H1 (cell line): ENCODE measurements around the gene NFIX. TPM values are rescaled to one million over a fixed set of nuclear protein-coding genes. Genes with fewer than 3 reads are reported as not detected.
A peak's percentile ranks its signal among the peaks of the same experiment; 100 is the strongest.

Source experiments
- CTCF ChIA-PET: fragments of 300-600 bp; sonication (Branson Sonifier 250); formaldehyde crosslinking; loops from one replicate; lab custom pipeline; 2021; ENCODE audit not compliant: partially characterized antibody; lab: Charles Lee
- POLR2A ChIA-PET: fragments of 300-600 bp; sonication (Branson Sonifier 250); formaldehyde crosslinking; loops from one replicate; lab custom pipeline; 2021; ENCODE audit warnings: inconsistent platforms; ENCODE audit not compliant: partially characterized antibody; lab: Charles Lee
- DNase-seq, 2 experiments: peaks; one replicate each; pipeline versions ENCODE4 v3.0.0 to v3.0.0-alpha.2; 2010 to 2022; ENCODE audit warnings: low spot score in 2 of 2, low read depth in 1 of 2, mixed read lengths in 1 of 2
- FAIRE-seq: peaks from 2 replicates; lab custom pipeline; 2011; peaks lifted over from hg19 to GRCh38; lab: Jason Lieb, UNC
- H2AFZ ChIP-seq: 2 replicates; pipeline ENCODE4 v1.8.1; 2012; ENCODE audit warnings: low read length, inconsistent platforms
- H2AK5ac ChIP-seq: 2 replicates; pipeline ENCODE4 v1.6.1; 2013; ENCODE audit warnings: low read depth, low read length
- H2BK120ac ChIP-seq: replicated peaks from 2 replicates; pipeline ENCODE3; 2013; ENCODE audit warnings: low read depth, low read length, inconsistent platforms
- H2BK12ac ChIP-seq: 2 replicates; pipeline ENCODE4 v1.6.1; 2013; ENCODE audit warnings: low read depth, low read length
- H2BK15ac ChIP-seq: 2 replicates; pipeline ENCODE4 v1.6.1; 2013; ENCODE audit warnings: low read length
- H2BK20ac ChIP-seq: 2 replicates; pipeline ENCODE4 v1.6.1; 2013; ENCODE audit warnings: low read length
- H2BK5ac ChIP-seq: 2 replicates; pipeline ENCODE4 v1.6.1; 2013; ENCODE audit warnings: low read depth, low read length
- H3K14ac ChIP-seq: 2 replicates; pipeline ENCODE4 v1.6.1; 2013; ENCODE audit warnings: inconsistent platforms; ENCODE audit not compliant: insufficient read length
- H3K18ac ChIP-seq: 2 replicates; pipeline ENCODE4 v1.6.1; 2013; ENCODE audit warnings: low read length; ENCODE audit errors: extremely low read depth
- H3K23ac ChIP-seq: 2 replicates; pipeline ENCODE4 v1.6.1; 2013; ENCODE audit warnings: inconsistent platforms; ENCODE audit not compliant: insufficient read length
- H3K23me2 ChIP-seq: 2 replicates; pipeline ENCODE4 v1.6.1; 2013; ENCODE audit warnings: low read depth, low read length
- H3K27ac ChIP-seq: 2 replicates; pipeline ENCODE4 v1.6.1; 2011; ENCODE audit warnings: low read depth, low read length, inconsistent platforms
- H3K27me3 ChIP-seq, 4 experiments: replicated peaks in 1 of 4; 1 replicate in 1 of 4; 2 replicates in 3 of 4; pipeline versions ENCODE4 v1.6.1 to v1.8.1; 2011 to 2013; ENCODE audit warnings: low read length in 3 of 4, mild to moderate bottlenecking in 3 of 4, inconsistent platforms in 2 of 4, mixed read lengths in 2 of 4, moderate library complexity in 1 of 4; ENCODE audit not compliant: control insufficient read depth in 3 of 4, insufficient read depth in 3 of 4; ENCODE audit errors: extremely low read depth in 1 of 4
- H3K36me3 ChIP-seq, 4 experiments: 2 replicates each; pipeline versions ENCODE4 v1.6.1 to v1.8.1; 2011 to 2013; ENCODE audit warnings: mild to moderate bottlenecking in 4 of 4, low read length in 3 of 4, moderate library complexity in 2 of 4, control low read depth in 1 of 4, inconsistent platforms in 1 of 4; ENCODE audit not compliant: insufficient read depth in 4 of 4, control insufficient read depth in 2 of 4
- H3K4ac ChIP-seq: replicated peaks from 2 replicates; pipeline ENCODE3; 2013; ENCODE audit warnings: low read length, low read depth, mixed read lengths, inconsistent platforms; ENCODE audit not compliant: insufficient read length
- H3K4me1 ChIP-seq, 4 experiments: replicated peaks in 1 of 4; 1 replicate in 1 of 4; 2 replicates in 3 of 4; pipeline versions ENCODE4 v1.6.1 to v1.8.1; 2011 to 2013; ENCODE audit warnings: low read length in 3 of 4, inconsistent platforms in 2 of 4, mixed read lengths in 1 of 4; ENCODE audit not compliant: insufficient read depth in 4 of 4, control insufficient read depth in 3 of 4
- H3K4me2 ChIP-seq, 2 experiments: 2 replicates each; pipeline versions ENCODE4 v1.6.1 to v1.8.1; 2011 to 2013; ENCODE audit warnings: low read depth in 2 of 2, low read length in 2 of 2, control low read depth in 1 of 2, inconsistent platforms in 1 of 2, mild to moderate bottlenecking in 1 of 2; ENCODE audit not compliant: insufficient read depth in 1 of 2
- H3K4me3 ChIP-seq, 4 experiments: fragments of 200-600, 300-600 bp in 1 of 4; sonication (generic), shearing (Covaris generic), sonication (Bioruptor Twin) in 1 of 4; 2 replicates each; pipeline versions ENCODE4 v1.5.1 to v1.8.1; 2011 to 2016; ENCODE audit warnings: low read length in 4 of 4, low read depth in 3 of 4, control low read depth in 2 of 4, inconsistent platforms in 2 of 4, mild to moderate bottlenecking in 2 of 4, mixed read lengths in 1 of 4, moderate library complexity in 1 of 4; ENCODE audit not compliant: insufficient read depth in 2 of 4; ENCODE audit errors: extremely low read depth in 1 of 4
- H3K56ac ChIP-seq: replicated peaks from 2 replicates; pipeline ENCODE3; 2013; ENCODE audit warnings: low read depth, mild to moderate bottlenecking, mixed read lengths, low read length, inconsistent platforms; ENCODE audit not compliant: insufficient read length
- H3K79me1 ChIP-seq: 2 replicates; pipeline ENCODE4 v1.6.1; 2013; ENCODE audit warnings: low read depth, low read length, control low read depth
- H3K79me2 ChIP-seq, 2 experiments: 2 replicates each; pipeline versions ENCODE4 v1.6.1 to v1.8.1; 2012 to 2013; ENCODE audit warnings: low read length in 2 of 2, mild to moderate bottlenecking in 2 of 2, inconsistent platforms in 1 of 2; ENCODE audit not compliant: insufficient read depth in 2 of 2, control insufficient read depth in 1 of 2
- H3K9ac ChIP-seq, 4 experiments: replicated peaks in 1 of 4; 1 replicate in 1 of 4; 2 replicates in 3 of 4; pipeline versions ENCODE4 v1.6.1 to v1.8.1; 2011 to 2013; ENCODE audit warnings: low read depth in 3 of 4, low read length in 3 of 4, control low read depth in 2 of 4, mild to moderate bottlenecking in 2 of 4, moderate library complexity in 2 of 4, inconsistent platforms in 1 of 4; ENCODE audit errors: extremely low read depth in 1 of 4
- H3K9me3 ChIP-seq, 2 experiments: 2 replicates each; pipeline versions ENCODE4 v1.6.1 to v1.8.1; 2012 to 2013; ENCODE audit warnings: mild to moderate bottlenecking in 2 of 2, moderate library complexity in 2 of 2, control low read depth in 1 of 2, inconsistent platforms in 1 of 2, low read depth in 1 of 2, low read length in 1 of 2, mixed read lengths in 1 of 2; ENCODE audit not compliant: insufficient read depth in 2 of 2
- H4K20me1 ChIP-seq, 2 experiments: replicated peaks in 1 of 2; 2 replicates each; pipeline versions ENCODE3 to v1.8.1; 2011 to 2013; ENCODE audit warnings: inconsistent platforms in 2 of 2, low read length in 2 of 2, mild to moderate bottlenecking in 1 of 2; ENCODE audit not compliant: insufficient read depth in 2 of 2, control insufficient read depth in 1 of 2
- H4K5ac ChIP-seq: 2 replicates; pipeline ENCODE4 v1.6.1; 2013; ENCODE audit warnings: low read length, low read depth, mixed read lengths, inconsistent platforms; ENCODE audit not compliant: insufficient read length
- H4K8ac ChIP-seq: 2 replicates; pipeline ENCODE4 v1.8.0; 2013; ENCODE audit warnings: mild to moderate bottlenecking, moderate library complexity, low read length, inconsistent platforms; ENCODE audit not compliant: insufficient read depth; ENCODE audit errors: extremely low read depth
- H4K91ac ChIP-seq: replicated peaks from 2 replicates; pipeline ENCODE3; 2013; ENCODE audit warnings: low read length, mixed read lengths, inconsistent platforms; ENCODE audit not compliant: insufficient read length
- ATF2 ChIP-seq: IDR thresholded peaks from 2 replicates; pipeline ENCODE4 v1.6.1; 2012; ENCODE audit warnings: low read length, inconsistent platforms
- E2F6 ChIP-seq: IDR thresholded peaks from 2 replicates; pipeline ENCODE4 v1.6.1; 2012; ENCODE audit warnings: inconsistent platforms
- HDAC2 ChIP-seq, 2 experiments: fragments of 300-600 bp in 1 of 2; sonication (generic) in 1 of 2; IDR thresholded peaks; 2 replicates each; pipeline ENCODE4 v1.6.1; 2011 to 2012; ENCODE audit warnings: low read depth in 2 of 2, low read length in 2 of 2, mild to moderate bottlenecking in 2 of 2, moderate library complexity in 2 of 2, borderline replicate concordance in 1 of 2, inconsistent platforms in 1 of 2
- HDAC6 ChIP-seq: IDR thresholded peaks from one replicate; pipeline ENCODE4 v1.7.1; 2012; ENCODE audit warnings: low read depth, mild to moderate bottlenecking, inconsistent platforms, low read length, moderate library complexity
- MAFK ChIP-seq: IDR thresholded peaks from 2 replicates; pipeline ENCODE4 v1.6.1; 2012; ENCODE audit warnings: low read depth, mild to moderate bottlenecking, improper control_type of control experiment, low read length
- RXRA ChIP-seq: IDR thresholded peaks from 2 replicates; pipeline ENCODE4 v1.6.1; 2011; ENCODE audit warnings: low read depth, mild to moderate bottlenecking, low read length, moderate library complexity; ENCODE audit not compliant: insufficient read depth
- ZNF274 ChIP-seq: IDR thresholded peaks from 2 replicates; pipeline ENCODE4 v1.7.0; 2012; ENCODE audit warnings: low read length, borderline replicate concordance; ENCODE audit errors: extremely low read depth
- WGBS, 2 experiments: shearing (Covaris generic) in 1 of 2; methylation state at CpG; one replicate each; pipeline versions ENCODE4 v1.1.6 to v1.1.7; 2013 to 2015; ENCODE audit warnings: low lambda C conversion rate in 2 of 2, mixed read lengths in 2 of 2, inconsistent platforms in 1 of 2, low coverage in 1 of 2, missing lambda C conversion rate in 1 of 2; ENCODE audit not compliant: insufficient replicate concordance in 2 of 2, insufficient coverage in 1 of 2, insufficient read length in 1 of 2; ENCODE audit errors: extremely low coverage in 1 of 2, missing lambda C conversion rate in 1 of 2; 5-methylcytosine and 5-hydroxymethylcytosine counted together
- polyA plus RNA-seq, 7 experiments: library from polyadenylated mRNA; depleted of rRNA in 3 of 7; stranded (reverse) in 5 of 7; unstranded in 2 of 7; fragments of >200 nt in 5 of 7; fragments of 200-250 nt in 2 of 7; gene quantifications; 1 replicate in 5 of 7; 2 replicates in 1 of 7; 4 replicates in 1 of 7; pipeline versions ENCODE4 v1.2.1 to v1.2.3, GENCODE V29; 2011 to 2013; ENCODE audit warnings: missing spikeins in 2 of 7, mixed read lengths in 2 of 7
- total RNA-seq: library from RNA; stranded (reverse); fragmentation: NEBNext Ultra II Directional; extraction: Animal tissue kit (Norgen Biotek cat#: 25700); gene quantifications from 2 replicates; pipeline ENCODE4 v1.2.1, GENCODE V29; 2021
- TF ChIP-seq, protein P1 (sequence below): IDR thresholded peaks from 2 replicates; pipeline ENCODE4 v1.6.1; 2011; ENCODE audit warnings: low read depth, mild to moderate bottlenecking, low read length; ENCODE audit not compliant: insufficient read depth

NFIX gene
- total and polyA plus RNA-seq, 2 of the 8 experiments (the other 6 are each of a cell fraction or from before 2014, with no cell fraction given), result 0.03 to 0.20 TPM

GRCh38 chr19:13058951-13059660 lies 63.8 kb downstream of the NFIX start:
- Histone ChIP-seq H3K4ac (no peak overlapping the region), H3K27ac (no peak overlapping the region), H3K79me1 (no peaks in the 10 kb centered on the region), H2AFZ (no peak overlapping the region), H3K4me1 (peaks cover 7 to 33% (median 26%) of the 10 kb centered on the region in 4 experiments), H3K23ac (no peak overlapping the region), H3K4me3 (no peak overlapping the region), H2BK120ac (no peak overlapping the region), H3K18ac (no peak overlapping the region; the same call in 1 of the 2 replicates), H3K36me3 (no peaks in the 10 kb centered on the region), H2BK15ac (no peak overlapping the region), H3K56ac (no peak overlapping the region), H4K8ac (no peak overlapping the region), H2AK5ac (no peak overlapping the region), H2BK5ac (no peak overlapping the region), H3K23me2 (peaks cover 6% of the 10 kb centered on the region; the same call in 1 of the 2 replicates), H3K9me3 (no peaks in the 10 kb centered on the region), H3K27me3 (peaks cover 76 to 97% (median 93%) of the 10 kb centered on the region in 4 experiments), H4K91ac (no peak overlapping the region), H3K79me2 (no peaks in the 10 kb centered on the region), H3K4me2 (peak overlapping the region in 1 of 2 experiments; percentile 34; a peak in 1 of 4 replicates), H2BK20ac (no peak overlapping the region), H3K9ac (no peak overlapping the region), H3K14ac (no peak overlapping the region), H4K5ac (no peak overlapping the region), H4K20me1 (peaks cover under 1 to 9% of the 10 kb centered on the region in 2 experiments), H2BK12ac (peak overlapping the region; percentile 75; the same call in 1 of the 2 replicates)
- FAIRE-seq, result peak; percentile 42
- ChIA-PET POLR2A (interaction anchor here (0.5 to 1.6 kb wide), 5 partner anchors 9 to 94 kb away, joined by 3 to 5 read pairs (median 3); no protein-coding TSS in a partner anchor), CTCF (interaction anchor here (0.6 to 48.8 kb wide), 12 partner anchors 9 to 671 kb away, joined by 3 to 1145 read pairs (median 82); no protein-coding TSS in a partner anchor)
- WGBS, 2 experiments, result 55% methylated on average over 12 of the region's 12 CpGs; no CpG with 5 or more reads in 1 of the 2 experiments
- no peak for DNase-seq
- TF ChIP-seq HDAC2 (IDR thresholded peaks at IDR 0.05; ENCODE audit: borderline replicate concordance in 1 of 2, low read depth in 2 of 2, low read length in 2 of 2) (no peak), HDAC6 (no peak), ATF2 (no peak), E2F6 (no peak), RXRA (no peak), ZNF274 (no peak), MAFK (no peak)
- TF ChIP-seq, protein P1, sequence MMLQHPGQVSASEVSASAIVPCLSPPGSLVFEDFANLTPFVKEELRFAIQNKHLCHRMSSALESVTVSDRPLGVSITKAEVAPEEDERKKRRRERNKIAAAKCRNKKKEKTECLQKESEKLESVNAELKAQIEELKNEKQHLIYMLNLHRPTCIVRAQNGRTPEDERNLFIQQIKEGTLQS, result no peak
